Calu3 (cell line): ENCODE measurements around the gene KCNN1. TPM values are rescaled to one million over a fixed set of nuclear protein-coding genes. Genes with fewer than 3 reads are reported as not detected.

Experiments
- BruUV-seq: library from RNA; stranded (reverse); fragments of 400-500 nt; replicated peaks from 2 replicates; lab custom pipeline; 2021; lab: Mats Ljungman, UMichigan
- CTCF ChIA-PET: fragments of 300-600 bp; sonication (Branson Sonifier 250); formaldehyde crosslinking; loops from one replicate; lab custom pipeline; 2022; ENCODE audit warnings: antibody characterized with exemption; lab: Charles Lee
- DNase-seq: peaks from one replicate; pipeline ENCODE4 v3.0.0; 2022
- H3K27ac Mint-ChIP-seq: one replicate; pipeline ENCODE4 v1.8.0; 2022; ENCODE audit warnings: mixed read lengths; ENCODE audit not compliant: unreplicated experiment
- H3K27me3 Mint-ChIP-seq: one replicate; pipeline ENCODE4 v1.8.0; 2022; ENCODE audit warnings: mixed read lengths; ENCODE audit not compliant: unreplicated experiment
- H3K36me3 Mint-ChIP-seq: one replicate; pipeline ENCODE4 v1.8.0; 2022; ENCODE audit warnings: mild to moderate bottlenecking, moderate library complexity, mixed read lengths; ENCODE audit not compliant: insufficient read depth, unreplicated experiment
- H3K4me1 Mint-ChIP-seq: one replicate; pipeline ENCODE4 v1.8.0; 2022; ENCODE audit warnings: mild to moderate bottlenecking, low read depth, mixed read lengths; ENCODE audit not compliant: unreplicated experiment
- H3K4me3 Mint-ChIP-seq: one replicate; pipeline ENCODE4 v1.8.0; 2022; ENCODE audit warnings: mild to moderate bottlenecking, low read depth, moderate library complexity, mixed read lengths; ENCODE audit not compliant: unreplicated experiment
- H3K9me3 Mint-ChIP-seq: one replicate; pipeline ENCODE4 v1.8.0; 2022; ENCODE audit warnings: low read depth, mixed read lengths; ENCODE audit not compliant: unreplicated experiment
- CTCF ChIP-seq: fragments of 200-600 bp; IDR thresholded peaks from one replicate; pipeline ENCODE4 v1.8.0; 2022; ENCODE audit warnings: antibody characterized with exemption; ENCODE audit not compliant: unreplicated experiment
- intact Hi-C: fragments of 100-400 bp; cut with micrococcal nuclease; formaldehyde crosslinking; loops from one replicate; pipeline ENCODE4 v1.10.0; 2022; ENCODE audit not compliant: unreplicated experiment
- total RNA-seq: library from RNA; stranded (reverse); gene quantifications from 2 replicates; pipeline ENCODE4 v1.2.3, GENCODE V29; 2022

The KCNN1 gene
- total RNA-seq, 1 experiment from 2014 or later = not detected

DNA sequence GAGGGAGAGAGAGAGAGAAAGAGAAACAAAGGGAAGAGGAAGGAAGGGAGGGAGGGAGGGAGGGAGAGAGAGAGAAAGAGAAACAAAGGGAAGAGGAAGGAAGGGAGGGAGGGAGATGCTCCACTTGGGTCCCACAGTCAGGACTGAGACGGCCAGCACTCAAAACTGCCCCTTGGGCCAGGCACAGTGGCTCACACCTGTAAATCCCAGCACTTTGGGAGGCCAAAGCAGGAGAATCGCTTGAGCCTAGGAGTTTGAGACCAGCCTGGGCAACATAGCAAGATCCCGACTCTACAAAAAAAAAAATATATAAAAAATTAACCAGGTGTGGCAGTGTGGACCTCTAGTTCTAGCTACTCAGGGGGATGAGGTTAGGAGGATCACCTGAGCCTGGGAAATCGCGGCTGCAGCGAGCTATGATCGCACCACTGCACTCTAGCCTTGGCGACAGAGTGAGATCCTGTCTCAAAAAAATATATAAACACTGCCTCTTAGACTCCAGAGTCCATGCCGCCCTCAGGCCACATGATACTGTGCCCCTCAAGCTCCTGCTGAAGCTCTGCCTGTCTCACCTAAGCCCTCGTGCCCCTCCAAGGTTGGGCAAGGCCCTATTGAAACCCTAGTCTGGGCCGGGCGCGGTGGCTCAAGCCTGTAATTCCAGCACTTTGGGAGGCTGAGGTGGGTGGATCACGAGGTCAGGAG lies 49.5 kb downstream of the KCNN1 start:
- DNase-seq = no peak
- Mint-ChIP-seq H3K9me3 (no peaks in the 10 kb centered on the region), H3K4me3 (no peak overlapping the region), H3K36me3 (peaks cover 20% of the 10 kb centered on the region), H3K27ac (no peak overlapping the region), H3K4me1 (peaks cover 28% of the 10 kb centered on the region), H3K27me3 (no peaks in the 10 kb centered on the region)
- CTCF ChIA-PET = no interaction called here
- intact Hi-C loops = no loop called here
- no peak for TF ChIP-seq CTCF
- no TSS peak for BruUV-seq

DNA sequence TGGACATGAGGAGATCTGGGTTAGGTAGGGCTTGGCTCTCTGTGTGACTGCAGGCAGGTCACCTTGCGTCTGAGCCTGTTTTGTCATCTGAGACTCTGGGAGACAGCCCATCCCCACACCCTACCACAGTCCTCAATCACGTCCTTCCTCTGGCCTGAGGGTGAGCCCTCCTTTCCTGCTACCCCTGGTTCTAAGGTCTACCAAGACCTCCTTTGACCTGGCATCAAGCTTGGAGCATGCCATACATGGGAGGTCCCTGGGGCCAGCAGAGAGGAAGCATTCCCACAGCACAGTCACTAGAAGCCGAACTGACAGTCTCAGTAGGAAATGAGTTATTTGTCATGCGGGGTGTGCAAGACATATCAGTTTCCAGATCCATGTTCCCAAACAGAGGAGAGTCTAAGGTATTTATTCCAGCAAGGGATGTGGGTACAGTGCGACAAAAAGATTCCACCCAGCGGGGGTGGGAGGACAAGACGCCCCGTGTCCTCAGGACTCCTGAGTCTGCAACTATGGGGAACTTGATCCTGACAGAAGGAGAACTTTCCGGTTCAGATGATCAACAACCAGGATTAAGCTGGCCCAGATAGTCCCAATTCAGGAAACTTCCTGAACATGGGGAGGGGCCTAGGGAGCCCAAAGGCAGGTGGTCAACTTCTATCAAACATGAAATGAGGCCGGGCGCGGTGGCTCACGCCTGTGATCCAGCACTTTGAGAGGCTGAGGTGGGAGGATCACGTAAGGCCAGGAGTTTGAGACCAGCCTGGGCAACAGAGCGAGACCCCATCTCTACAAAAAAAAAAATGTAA lies 50.6 kb downstream of the KCNN1 start:
- Mint-ChIP-seq H3K36me3 (peaks cover 23% of the 10 kb centered on the region), H3K27ac (no peak overlapping the region), H3K4me1 (peaks cover 38% of the 10 kb centered on the region), H3K4me3 (no peak overlapping the region), H3K9me3 (no peaks in the 10 kb centered on the region), H3K27me3 (no peaks in the 10 kb centered on the region)
- intact Hi-C loops = no loop called here
- no peak for DNase-seq
- CTCF ChIA-PET = no interaction called here
- TF ChIP-seq CTCF = no peak
- BruUV-seq = no TSS peak

DNA sequence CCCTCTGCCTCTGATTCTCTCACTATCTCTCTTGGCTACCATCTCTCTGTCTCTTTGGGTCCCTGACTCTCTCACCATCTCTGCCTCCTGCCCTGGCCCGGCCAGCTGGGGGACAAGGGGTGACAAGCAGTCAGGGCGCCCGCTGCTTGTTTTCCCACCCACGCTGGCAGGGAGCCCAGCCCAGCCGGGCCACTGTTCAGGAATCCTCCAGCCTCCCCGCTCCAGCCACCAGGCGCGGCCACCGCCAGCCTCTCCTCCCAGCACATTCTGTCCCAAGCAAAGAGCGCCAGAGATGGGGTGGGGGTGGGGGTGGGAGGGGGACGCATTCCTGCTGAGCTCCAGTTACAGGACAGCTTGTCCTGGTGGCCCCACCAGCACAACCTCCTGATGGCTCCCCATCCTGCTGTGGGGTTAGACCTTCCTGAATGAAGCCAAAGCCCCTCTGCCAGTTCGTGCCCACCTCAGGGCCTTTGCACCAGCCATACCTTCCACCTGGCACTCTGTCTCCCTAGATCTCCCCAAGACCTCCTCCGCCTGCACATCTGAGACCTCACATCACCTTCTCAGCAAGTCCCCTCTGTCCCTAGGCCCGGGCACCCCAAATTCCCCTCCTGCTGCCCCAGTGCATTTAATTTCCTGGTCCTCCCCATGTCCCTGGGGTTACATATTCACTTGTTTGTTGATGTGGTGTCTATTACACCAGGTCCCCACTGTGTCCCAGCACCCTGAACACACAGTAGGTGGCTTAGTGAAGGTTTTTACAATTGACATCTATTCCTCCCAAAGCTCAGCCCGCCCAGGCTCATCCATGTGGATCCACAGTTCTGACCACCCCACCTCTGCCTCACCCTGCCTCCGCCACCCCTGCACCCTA lies 53.5 kb downstream of the KCNN1 start:
- TF ChIP-seq CTCF = no peak
- Mint-ChIP-seq H3K27me3 (no peaks in the 10 kb centered on the region), H3K4me1 (peaks cover 31% of the 10 kb centered on the region), H3K36me3 (peaks cover 5% of the 10 kb centered on the region), H3K9me3 (no peaks in the 10 kb centered on the region), H3K4me3 (peak overlapping the region; percentile 10), H3K27ac (peak overlapping the region; percentile 82)
- no TSS peak for BruUV-seq
- intact Hi-C loops = no loop called here
- DNase-seq = peak; percentile 63
- CTCF ChIA-PET = interaction anchor here (0.8 kb wide), 1 partner anchor 16 kb away, joined by 3 read pairs; no protein-coding TSS in a partner anchor

- BruUV-seq = no TSS peak
- intact Hi-C loops = no loop called here
- CTCF ChIA-PET = interaction anchor here (0.8 kb wide), 1 partner anchor 17 kb away, joined by 3 read pairs; no protein-coding TSS in a partner anchor
- TF ChIP-seq CTCF = no peak
- Mint-ChIP-seq H3K4me3 (no peak overlapping the region), H3K9me3 (no peaks in the 10 kb centered on the region), H3K27me3 (no peaks in the 10 kb centered on the region), H3K36me3 (peaks cover 5% of the 10 kb centered on the region), H3K4me1 (peaks cover 31% of the 10 kb centered on the region), H3K27ac (peak overlapping the region; percentile 82)
- peak; percentile 83 for DNase-seq
These were observed 54.3 kb downstream of the KCNN1 start for GRCh38 chr19:18021121-18021755.
